Peyer's patch (tissue), 4 donors: ENCODE results near the gene MRE11.

ENCODE experiments used
- POLR2A ChIP-seq, 2 donors: fragments of 450-650 bp; IDR thresholded peaks; one replicate each; pipeline ENCODE4 v1.5.1; 2017; ENCODE audit warnings: antibody characterized with exemption in 2 of 2, mild to moderate bottlenecking in 2 of 2, moderate library complexity in 2 of 2
- TF ChIP-seq, protein P1 (sequence below), 6 experiments: fragments of 450-650 bp in 4 of 6; fragments of 200-600 bp in 2 of 6; sonication (generic) in 1 of 6; IDR thresholded peaks; one replicate each; pipeline ENCODE4 v1.5.1; 2017 to 2019; ENCODE audit warnings: antibody characterized with exemption in 6 of 6, mild to moderate bottlenecking in 3 of 6, moderate library complexity in 1 of 6

GRCh38 chr11:94532211-94532610 lies 38.6 kb upstream of the MRE11 start:
- TF ChIP-seq, protein P1, sequence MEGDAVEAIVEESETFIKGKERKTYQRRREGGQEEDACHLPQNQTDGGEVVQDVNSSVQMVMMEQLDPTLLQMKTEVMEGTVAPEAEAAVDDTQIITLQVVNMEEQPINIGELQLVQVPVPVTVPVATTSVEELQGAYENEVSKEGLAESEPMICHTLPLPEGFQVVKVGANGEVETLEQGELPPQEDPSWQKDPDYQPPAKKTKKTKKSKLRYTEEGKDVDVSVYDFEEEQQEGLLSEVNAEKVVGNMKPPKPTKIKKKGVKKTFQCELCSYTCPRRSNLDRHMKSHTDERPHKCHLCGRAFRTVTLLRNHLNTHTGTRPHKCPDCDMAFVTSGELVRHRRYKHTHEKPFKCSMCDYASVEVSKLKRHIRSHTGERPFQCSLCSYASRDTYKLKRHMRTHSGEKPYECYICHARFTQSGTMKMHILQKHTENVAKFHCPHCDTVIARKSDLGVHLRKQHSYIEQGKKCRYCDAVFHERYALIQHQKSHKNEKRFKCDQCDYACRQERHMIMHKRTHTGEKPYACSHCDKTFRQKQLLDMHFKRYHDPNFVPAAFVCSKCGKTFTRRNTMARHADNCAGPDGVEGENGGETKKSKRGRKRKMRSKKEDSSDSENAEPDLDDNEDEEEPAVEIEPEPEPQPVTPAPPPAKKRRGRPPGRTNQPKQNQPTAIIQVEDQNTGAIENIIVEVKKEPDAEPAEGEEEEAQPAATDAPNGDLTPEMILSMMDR (IDR thresholded peaks at IDR 0.05), result no peak
- TF ChIP-seq POLR2A (IDR thresholded peaks at IDR 0.05), result no peak
